ENCODE measurements around the gene SMAD7. TPM values are rescaled to one million over a fixed set of nuclear protein-coding genes. Genes with fewer than 3 reads are reported as not detected.

SMAD7 gene
- total and polyA plus RNA-seq, 2 donors (not counting 1 experiment from before 2014, with no cell fraction given): 6.1 to 16.3 TPM

- Histone ChIP-seq H2AFZ (ENCODE audit: low read length) (peak overlapping the region; percentile 25), H3K79me2 (ENCODE audit: control insufficient read depth, insufficient read depth, low read length) (peaks cover 65% of the 10 kb centered on the region), H3K4me3 (replicated peaks in 1 of 4; ENCODE audit: control extremely low read depth in 1 of 4, insufficient read depth in 1 of 4, low read depth in 3 of 4, low read length in 4 of 4) (peak overlapping the region; percentile 82 to 96 (median 89)), H3K9me3 (ENCODE audit: control insufficient read depth, insufficient read depth, low read depth, low read length) (no peaks in the 10 kb centered on the region), H3K27me3 (ENCODE audit: control insufficient read depth, insufficient read depth, low read length) (no peaks in the 10 kb centered on the region), H3K27ac (ENCODE audit: insufficient read depth, low read length) (peak overlapping the region; percentile 86), H3K4me1 (ENCODE audit: control insufficient read depth, extremely low read depth, insufficient read depth, low read length) (peaks cover 13% of the 10 kb centered on the region), H4K20me1 (ENCODE audit: control insufficient read depth, extremely low read depth, insufficient read depth, low read length) (no peaks in the 10 kb centered on the region), H3K4me2 (ENCODE audit: extremely low read depth, insufficient read depth, low read length) (peak overlapping the region; percentile 95), H3K9ac (ENCODE audit: insufficient read depth, low read length) (peak overlapping the region; percentile 89), H3K36me3 (ENCODE audit: control insufficient read depth, insufficient read depth, low read length) (no peaks in the 10 kb centered on the region)
- no peak for TF ChIP-seq EZH2 (IDR thresholded peaks at IDR 0.05; ENCODE audit: low read length, missing control alignments)
- TF ChIP-seq CTCF (conservative IDR thresholded peaks at IDR 0.05 in 1 of 2, IDR thresholded peaks at IDR 0.05 in 1 of 2; ENCODE audit: low read depth in 1 of 2, low read length in 2 of 2): no peak
- peak in 1 of 2 donors; percentile 62 for DNase-seq (ENCODE audit: low read depth in 2 of 2)
These were observed 894 bp downstream of the SMAD7 start for GRCh38 chr18:48949606-48950535.

GRCh38 chr18:48949050-48949605, 1.6 kb downstream of the SMAD7 start:
- Histone ChIP-seq H3K27ac (ENCODE audit: insufficient read depth, low read length) (peak overlapping the region; percentile 86), H3K4me2 (ENCODE audit: extremely low read depth, insufficient read depth, low read length) (peak overlapping the region; percentile 95), H3K4me3 (replicated peaks in 1 of 4; ENCODE audit: control extremely low read depth in 1 of 4, insufficient read depth in 1 of 4, low read depth in 3 of 4, low read length in 4 of 4) (peak overlapping the region; percentile 82 to 96 (median 89)), H2AFZ (ENCODE audit: low read length) (no peak overlapping the region), H3K9me3 (ENCODE audit: control insufficient read depth, insufficient read depth, low read depth, low read length) (no peaks in the 10 kb centered on the region), H3K36me3 (ENCODE audit: control insufficient read depth, insufficient read depth, low read length) (peaks cover 2% of the 10 kb centered on the region), H3K4me1 (ENCODE audit: control insufficient read depth, extremely low read depth, insufficient read depth, low read length) (peaks cover 15% of the 10 kb centered on the region), H3K9ac (ENCODE audit: insufficient read depth, low read length) (peak overlapping the region; percentile 89), H4K20me1 (ENCODE audit: control insufficient read depth, extremely low read depth, insufficient read depth, low read length) (no peaks in the 10 kb centered on the region), H3K79me2 (ENCODE audit: control insufficient read depth, insufficient read depth, low read length) (peaks cover 72% of the 10 kb centered on the region), H3K27me3 (ENCODE audit: control insufficient read depth, insufficient read depth, low read length) (no peaks in the 10 kb centered on the region)
- TF ChIP-seq CTCF (conservative IDR thresholded peaks at IDR 0.05 in 1 of 2, IDR thresholded peaks at IDR 0.05 in 1 of 2; ENCODE audit: low read depth in 1 of 2, low read length in 2 of 2) (no peak), EZH2 (IDR thresholded peaks at IDR 0.05; ENCODE audit: low read length, missing control alignments) (no peak)
- DNase-seq (ENCODE audit: low read depth in 2 of 2): no peak

All from fibroblast of lung (primary cell).